ENCODE measurements around the gene TRIM46. TPM values are rescaled to one million over a fixed set of nuclear protein-coding genes. Genes with fewer than 3 reads are reported as not detected.

Gene TRIM46
- total RNA-seq, 3 donors from 2014 or later (not counting 1 experiment from before 2014, with no cell fraction given), result 0.94 to 4.9 (median 2.5) TPM

DNA sequence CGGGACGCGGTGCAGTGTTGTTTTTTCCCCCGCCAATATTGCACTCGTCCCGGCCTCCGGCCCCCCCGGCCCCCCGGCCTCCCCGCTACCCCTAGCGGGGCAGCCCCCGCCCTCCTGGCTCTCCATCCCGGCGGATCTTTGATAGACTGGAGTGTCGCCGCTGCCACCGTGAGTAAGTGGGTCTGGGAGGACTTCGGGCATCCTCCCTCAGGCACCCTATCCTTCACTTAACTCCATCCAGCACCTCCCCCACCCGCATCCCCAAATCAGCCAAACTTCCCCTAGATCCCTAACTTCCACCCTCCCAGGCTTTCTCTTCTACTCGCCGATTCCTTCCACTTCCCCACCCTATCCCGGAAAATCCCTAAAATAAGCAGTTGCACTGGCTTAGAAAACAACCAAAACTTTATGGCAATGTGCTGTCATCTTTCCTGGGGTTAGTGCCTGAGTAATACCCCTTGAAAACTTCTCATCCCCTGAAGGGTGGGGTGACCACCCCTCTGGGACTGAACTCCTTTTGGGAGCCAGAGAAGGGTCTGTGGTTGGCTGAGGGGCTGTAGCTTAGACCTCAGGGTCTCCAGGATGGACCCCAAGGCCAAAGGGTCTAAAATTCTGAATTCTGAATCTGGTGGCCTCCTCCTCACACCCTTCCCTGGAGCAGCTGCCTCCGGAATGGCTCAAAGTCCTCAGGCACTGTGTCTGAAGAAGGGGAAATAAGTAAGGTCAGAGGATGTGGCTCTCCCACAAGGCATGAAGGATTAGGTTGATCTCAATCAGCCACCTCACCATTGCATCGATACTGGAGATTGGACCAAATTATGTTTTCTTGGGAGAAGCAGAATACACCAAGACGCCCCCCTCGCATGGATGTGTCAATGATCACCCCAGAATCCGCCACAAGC is 21.8 kb downstream of the TRIM46 start:
- Mint-ChIP-seq H3K4me3 (peak overlapping the region; percentile 35), H3K36me3 (no peaks in the 10 kb centered on the region), H3K27me3 (ENCODE audit: low read depth in 2 of 2) (peaks cover 0 to 16% of the 10 kb centered on the region in 2 donors), H3K9me3 (no peaks in the 10 kb centered on the region), H3K27ac (peak overlapping the region in 1 of 2 donors; percentile 97), H3K4me1 (peaks cover 15 to 33% of the 10 kb centered on the region in 2 donors)
- Histone ChIP-seq H3K4me1 (ENCODE audit: control insufficient read depth, insufficient read depth, low read length) (peaks cover 30% of the 10 kb centered on the region), H3K27me3 (ENCODE audit: control insufficient read depth, insufficient read depth, low read length) (no peaks in the 10 kb centered on the region), H3K36me3 (ENCODE audit: control insufficient read depth, insufficient read depth, low read length) (no peaks in the 10 kb centered on the region), H3K9me3 (ENCODE audit: control insufficient read depth, insufficient read depth, low read length) (no peaks in the 10 kb centered on the region), H3K27ac (ENCODE audit: low read length) (no peak overlapping the region), H3K4me3 (ENCODE audit: low read length) (no peak overlapping the region)
- WGBS (ENCODE audit: insufficient coverage), result 42% methylated on average over 26 of the region's 27 CpGs
- TF ChIP-seq, protein P1, sequence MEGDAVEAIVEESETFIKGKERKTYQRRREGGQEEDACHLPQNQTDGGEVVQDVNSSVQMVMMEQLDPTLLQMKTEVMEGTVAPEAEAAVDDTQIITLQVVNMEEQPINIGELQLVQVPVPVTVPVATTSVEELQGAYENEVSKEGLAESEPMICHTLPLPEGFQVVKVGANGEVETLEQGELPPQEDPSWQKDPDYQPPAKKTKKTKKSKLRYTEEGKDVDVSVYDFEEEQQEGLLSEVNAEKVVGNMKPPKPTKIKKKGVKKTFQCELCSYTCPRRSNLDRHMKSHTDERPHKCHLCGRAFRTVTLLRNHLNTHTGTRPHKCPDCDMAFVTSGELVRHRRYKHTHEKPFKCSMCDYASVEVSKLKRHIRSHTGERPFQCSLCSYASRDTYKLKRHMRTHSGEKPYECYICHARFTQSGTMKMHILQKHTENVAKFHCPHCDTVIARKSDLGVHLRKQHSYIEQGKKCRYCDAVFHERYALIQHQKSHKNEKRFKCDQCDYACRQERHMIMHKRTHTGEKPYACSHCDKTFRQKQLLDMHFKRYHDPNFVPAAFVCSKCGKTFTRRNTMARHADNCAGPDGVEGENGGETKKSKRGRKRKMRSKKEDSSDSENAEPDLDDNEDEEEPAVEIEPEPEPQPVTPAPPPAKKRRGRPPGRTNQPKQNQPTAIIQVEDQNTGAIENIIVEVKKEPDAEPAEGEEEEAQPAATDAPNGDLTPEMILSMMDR (IDR thresholded peaks at IDR 0.05), result no peak
- DNase-seq (no peak), ATAC-seq (no peak)
- intact Hi-C loops (cut with micrococcal nuclease), result no loop called here

DNA sequence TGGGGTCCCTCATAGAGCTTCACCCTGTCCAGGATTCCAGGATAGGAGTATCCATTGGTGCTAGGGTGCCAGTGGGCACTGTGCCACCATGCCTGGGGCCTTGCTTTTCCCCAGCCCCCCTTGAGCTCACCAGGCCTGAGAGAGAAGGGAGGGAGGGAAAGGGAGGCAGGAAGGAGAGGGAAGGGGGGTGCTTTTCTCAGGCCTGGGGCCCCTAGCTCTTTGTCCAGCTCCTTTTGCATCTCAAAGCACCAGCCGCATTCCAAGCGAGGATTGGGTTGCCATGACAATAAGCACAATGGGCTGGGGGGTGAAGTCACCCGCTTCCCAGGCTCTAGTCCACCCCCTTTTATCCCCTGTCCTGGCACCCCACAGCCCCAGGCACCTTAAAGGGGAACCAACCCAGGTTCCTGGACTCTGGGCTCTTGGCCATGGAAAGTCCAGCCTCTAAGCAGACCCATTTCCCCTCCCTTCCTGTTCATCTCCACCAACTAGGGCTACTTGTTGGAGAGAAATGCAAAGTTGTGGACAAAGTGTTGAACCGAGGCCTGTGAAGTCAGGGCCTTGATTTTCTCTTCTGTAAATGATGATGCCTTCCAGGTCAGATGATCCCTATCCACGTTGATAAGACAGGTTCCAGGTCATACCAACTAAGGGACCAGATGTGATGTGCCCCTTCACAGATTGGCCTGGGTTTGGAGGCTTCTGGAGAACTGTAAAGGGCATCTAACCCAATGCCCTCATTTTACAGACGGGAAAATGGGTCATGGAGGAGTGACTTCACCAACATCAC is 22.6 kb downstream of the TRIM46 start:
- H3K9me3 ChIP-seq (ENCODE audit: control insufficient read depth, insufficient read depth, low read length), result no peaks in the 10 kb centered on the region
- H3K4me1 Mint-ChIP-seq, result peaks cover 15 to 33% of the 10 kb centered on the region in 2 donors
- H3K4me3 ChIP-seq (ENCODE audit: low read length), result no peak overlapping the region
- H3K4me3 Mint-ChIP-seq, result peak overlapping the region; percentile 35
- H3K27me3 Mint-ChIP-seq (ENCODE audit: low read depth in 2 of 2), result peaks cover 0 to 16% of the 10 kb centered on the region in 2 donors
- TF ChIP-seq, protein P1 (IDR thresholded peaks at IDR 0.05), result no peak
- DNase-seq (no peak), ATAC-seq (no peak)
- H3K36me3 ChIP-seq (ENCODE audit: control insufficient read depth, insufficient read depth, low read length), result no peaks in the 10 kb centered on the region
- peak overlapping the region in 1 of 2 donors; percentile 97 for H3K27ac Mint-ChIP-seq
- intact Hi-C loops (cut with micrococcal nuclease), result no loop called here
- no peaks in the 10 kb centered on the region for H3K36me3 Mint-ChIP-seq
- H3K27me3 ChIP-seq (ENCODE audit: control insufficient read depth, insufficient read depth, low read length), result no peaks in the 10 kb centered on the region
- WGBS (ENCODE audit: insufficient coverage), result 90% methylated on average over 5 of the region's 6 CpGs
- no peaks in the 10 kb centered on the region for H3K9me3 Mint-ChIP-seq
- H3K27ac ChIP-seq (ENCODE audit: low read length), result no peak overlapping the region
- H3K4me1 ChIP-seq (ENCODE audit: control insufficient read depth, insufficient read depth, low read length), result peaks cover 30% of the 10 kb centered on the region

DNA sequence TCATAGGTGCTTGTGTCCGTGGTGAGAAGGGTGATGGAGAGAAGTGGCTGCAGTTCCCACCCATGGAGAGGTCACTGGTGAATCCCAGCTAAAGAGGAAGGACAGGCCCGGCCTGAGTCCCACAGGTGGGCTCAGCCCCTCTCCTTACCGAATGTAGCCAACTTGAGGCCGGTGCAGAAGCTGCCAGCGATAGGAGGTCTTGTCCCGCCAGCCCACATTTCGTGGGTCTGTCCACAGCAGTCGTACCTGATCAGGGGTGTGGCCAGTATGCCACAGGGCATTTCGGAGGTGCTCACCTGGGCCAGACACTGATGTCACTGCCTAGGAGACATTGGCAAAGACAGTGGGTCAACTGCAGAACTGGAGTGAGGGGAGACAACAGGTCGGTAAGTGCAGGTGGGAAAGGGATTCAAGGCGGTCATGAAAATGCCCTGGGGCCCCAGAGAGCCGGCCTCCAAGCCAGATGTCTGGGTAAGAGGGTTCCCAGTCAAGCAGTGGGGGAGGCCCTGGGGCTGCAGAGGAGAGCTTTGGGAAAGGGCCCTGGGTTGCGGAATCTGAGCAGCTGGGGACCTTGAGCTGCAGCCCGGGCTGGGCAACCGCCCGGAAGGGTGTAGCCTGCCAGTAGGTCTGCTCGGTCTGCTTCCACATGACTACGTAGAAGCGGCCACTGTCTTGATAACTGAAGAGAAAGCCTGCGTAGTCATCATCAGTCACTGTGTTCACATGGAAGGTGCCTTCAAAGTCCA is 23.4 kb downstream of the TRIM46 start:
- TF ChIP-seq, protein P1 (IDR thresholded peaks at IDR 0.05), result no peak
- Histone ChIP-seq H3K27me3 (ENCODE audit: control insufficient read depth, insufficient read depth, low read length) (no peaks in the 10 kb centered on the region), H3K9me3 (ENCODE audit: control insufficient read depth, insufficient read depth, low read length) (no peaks in the 10 kb centered on the region), H3K27ac (ENCODE audit: low read length) (no peak overlapping the region), H3K4me1 (ENCODE audit: control insufficient read depth, insufficient read depth, low read length) (peaks cover 29% of the 10 kb centered on the region), H3K4me3 (ENCODE audit: low read length) (no peak overlapping the region), H3K36me3 (ENCODE audit: control insufficient read depth, insufficient read depth, low read length) (no peaks in the 10 kb centered on the region)
- DNase-seq (no peak), ATAC-seq (no peak)
- Mint-ChIP-seq H3K36me3 (no peaks in the 10 kb centered on the region), H3K27ac (peak overlapping the region in 1 of 2 donors; percentile 97), H3K4me1 (peaks cover 15 to 31% of the 10 kb centered on the region in 2 donors), H3K9me3 (no peaks in the 10 kb centered on the region), H3K4me3 (no peak overlapping the region), H3K27me3 (ENCODE audit: low read depth in 2 of 2) (peaks cover 0 to 16% of the 10 kb centered on the region in 2 donors)
- intact Hi-C loops (cut with micrococcal nuclease), result no loop called here
- 94% methylated on average over 20 of the region's 20 CpGs for WGBS (ENCODE audit: insufficient coverage)
